ENCODE data around the gene RAB44. TPM values are rescaled to one million over a fixed set of nuclear protein-coding genes. Genes with fewer than 3 reads are reported as not detected.
A peak's percentile ranks its signal among the peaks of the same experiment; 100 is the strongest.

The RAB44 gene
- total and polyA plus RNA-seq, 9 of the 15 experiments (the other 6 are each of a cell fraction or from before 2014, with no cell fraction given), result not detected

- in situ Hi-C loops (cut with MboI) (loop anchor here (5.0 kb wide), 1 partner anchor 60 kb away; no protein-coding TSS in a partner anchor), intact Hi-C loops (cut with micrococcal nuclease) (no loop called here)
- Histone ChIP-seq H3K4me3 (no peak overlapping the region), H3K79me2 (ENCODE audit: control insufficient read depth, insufficient read depth, low read length) (no peaks in the 10 kb centered on the region; the same call in 2 of the 3 replicates), H3K27ac (ENCODE audit: extremely low read depth, low read depth, low read length) (no peak overlapping the region), H3K9me3 (replicated peaks; ENCODE audit: control insufficient read depth, insufficient read depth, low read depth, low read length) (no peaks in the 10 kb centered on the region), H3K4me2 (ENCODE audit: insufficient read depth, low read length) (no peak overlapping the region), H2AFZ (ENCODE audit: low read depth, low read length) (no peak overlapping the region), H3K27me3 (ENCODE audit: control insufficient read depth in 2 of 2, insufficient read depth in 2 of 2, low read length in 2 of 2) (peaks cover 0 to 15% of the 10 kb centered on the region in 2 experiments; a peak in 2 of 5 replicates), H3K4me1 (replicated peaks in 1 of 2; ENCODE audit: control insufficient read depth in 2 of 2, insufficient read depth in 2 of 2, low read length in 2 of 2) (peaks cover 33 to 41% of the 10 kb centered on the region in 2 experiments), H3K9me1 (ENCODE audit: control insufficient read depth, insufficient read depth, low read length) (no peaks in the 10 kb centered on the region), H4K20me1 (replicated peaks; ENCODE audit: control insufficient read depth, insufficient read depth, low read length) (no peaks in the 10 kb centered on the region), H3K9ac (ENCODE audit: insufficient read depth in 1 of 2, low read depth in 2 of 2, low read length in 2 of 2) (peak overlapping the region; percentile 8 to 41; a peak in 3 of 4 replicates), H3K36me3 (ENCODE audit: control insufficient read depth, insufficient read depth, low read length) (no peaks in the 10 kb centered on the region; the same call in 2 of the 3 replicates)
- no TSS peak for BruUV-seq (replicated peaks)
- POLR2A ChIA-PET, result interaction anchor here (0.6 to 1.7 kb wide), 7 partner anchors 20 to 304 kb away, joined by 3 to 6 read pairs (median 4); no protein-coding TSS in a partner anchor
- ATAC-seq (no peak), DNase-seq (ENCODE audit: extremely low read depth in 1 of 4, low spot score in 3 of 4) (peak in 1 of 4 experiments; percentile 40), FAIRE-seq (no peak)
- WGBS (ENCODE audit: insufficient coverage, low coverage, missing lambda C conversion rate), result 47% methylated on average over 11 of the region's 11 CpGs
- CTCF ChIA-PET (ENCODE audit: low intra/inter-chr PET ratio), result no interaction called here
- TF ChIP-seq FOSL1 (tag; conservative IDR thresholded peaks at IDR 0.05) (peak; percentile 86), ARID4B (CRISPR knock-in tag; IDR thresholded peaks at IDR 0.05) (0 out of 2 replicates have a peak, but pooled peaks have one; percentile 50), SAFB2 (IDR thresholded peaks at IDR 0.05; ENCODE audit: borderline replicate concordance, low read depth, low read length, severe bottlenecking) (no peak), HOXB6 (CRISPR knock-in tag; IDR thresholded peaks at IDR 0.05; ENCODE audit: borderline replicate concordance) (no peak), NR2C2 (CRISPR knock-in tag; IDR thresholded peaks at IDR 0.05) (no peak), NR2C2 (tag; IDR thresholded peaks at IDR 0.05) (peak; percentile 90), JUND (IDR thresholded peaks at IDR 0.05; ENCODE audit: borderline replicate concordance, low read depth, low read length) (peak; percentile 81), JUND (tag; IDR thresholded peaks at IDR 0.05; ENCODE audit: borderline replicate concordance, low read depth, low read length) (peak; percentile 55; the same call in 1 of the 3 replicates), VEZF1 (CRISPR knock-in tag; IDR thresholded peaks at IDR 0.05) (0 out of 2 replicates have a peak, but pooled peaks have one; percentile 11)
- TF ChIP-seq, protein P1, sequence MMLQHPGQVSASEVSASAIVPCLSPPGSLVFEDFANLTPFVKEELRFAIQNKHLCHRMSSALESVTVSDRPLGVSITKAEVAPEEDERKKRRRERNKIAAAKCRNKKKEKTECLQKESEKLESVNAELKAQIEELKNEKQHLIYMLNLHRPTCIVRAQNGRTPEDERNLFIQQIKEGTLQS (IDR thresholded peaks at IDR 0.05), result peak; percentile 67
- TF ChIP-seq, protein P1 (CRISPR knock-in tag; conservative IDR thresholded peaks at IDR 0.05), result no peak
- TF ChIP-seq, protein P2, sequence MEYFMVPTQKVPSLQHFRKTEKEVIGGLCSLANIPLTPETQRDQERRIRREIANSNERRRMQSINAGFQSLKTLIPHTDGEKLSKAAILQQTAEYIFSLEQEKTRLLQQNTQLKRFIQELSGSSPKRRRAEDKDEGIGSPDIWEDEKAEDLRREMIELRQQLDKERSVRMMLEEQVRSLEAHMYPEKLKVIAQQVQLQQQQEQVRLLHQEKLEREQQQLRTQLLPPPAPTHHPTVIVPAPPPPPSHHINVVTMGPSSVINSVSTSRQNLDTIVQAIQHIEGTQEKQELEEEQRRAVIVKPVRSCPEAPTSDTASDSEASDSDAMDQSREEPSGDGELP (CRISPR knock-in tag; IDR thresholded peaks at IDR 0.05; ENCODE audit: borderline replicate concordance), result peak; percentile 84
These were observed 15.1 kb upstream of the RAB44 start for GRCh38 chr6:36682328-36683144.

Measured in K562 (cell line).